Measurements from ENCODE around the gene LRRC28.

DNA sequence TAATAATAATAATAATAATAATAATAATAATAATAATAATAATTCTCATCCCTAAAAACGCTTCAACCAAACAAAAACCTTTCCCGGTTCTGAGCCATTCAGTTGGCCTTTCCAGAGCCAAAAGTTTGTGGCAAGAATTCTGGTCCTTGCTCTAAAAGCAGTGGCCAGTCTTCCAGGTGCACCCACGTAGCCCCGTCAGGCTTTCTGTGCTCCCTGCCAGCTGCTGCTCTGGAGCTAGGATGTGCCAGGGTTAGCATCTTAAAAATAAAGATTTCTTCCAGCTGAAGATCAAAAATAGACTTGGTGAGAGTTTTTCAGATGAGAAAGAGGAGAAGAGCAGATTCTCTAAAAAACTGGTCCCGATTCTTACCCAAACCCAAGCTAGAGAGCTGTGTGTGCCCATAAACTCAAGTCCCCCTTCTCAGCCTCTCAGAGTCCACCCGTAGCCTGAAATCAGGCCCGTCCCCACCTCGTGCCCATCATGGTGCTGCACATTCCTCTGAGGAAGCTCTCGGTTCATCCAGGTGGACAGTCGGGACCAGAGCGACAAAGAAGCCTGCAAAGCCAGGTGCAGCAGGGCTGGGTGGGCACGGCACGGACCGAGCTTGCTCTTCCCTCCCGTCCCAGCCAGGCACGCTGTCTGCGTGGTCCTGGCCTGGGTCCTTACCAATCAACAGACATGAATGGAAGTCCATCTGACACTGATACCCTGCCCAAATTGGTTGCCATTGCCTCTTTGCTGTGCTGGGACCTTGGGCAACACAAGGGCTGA lies 155.6 kb downstream of the LRRC28 start:
- TF ChIP-seq, protein P1, sequence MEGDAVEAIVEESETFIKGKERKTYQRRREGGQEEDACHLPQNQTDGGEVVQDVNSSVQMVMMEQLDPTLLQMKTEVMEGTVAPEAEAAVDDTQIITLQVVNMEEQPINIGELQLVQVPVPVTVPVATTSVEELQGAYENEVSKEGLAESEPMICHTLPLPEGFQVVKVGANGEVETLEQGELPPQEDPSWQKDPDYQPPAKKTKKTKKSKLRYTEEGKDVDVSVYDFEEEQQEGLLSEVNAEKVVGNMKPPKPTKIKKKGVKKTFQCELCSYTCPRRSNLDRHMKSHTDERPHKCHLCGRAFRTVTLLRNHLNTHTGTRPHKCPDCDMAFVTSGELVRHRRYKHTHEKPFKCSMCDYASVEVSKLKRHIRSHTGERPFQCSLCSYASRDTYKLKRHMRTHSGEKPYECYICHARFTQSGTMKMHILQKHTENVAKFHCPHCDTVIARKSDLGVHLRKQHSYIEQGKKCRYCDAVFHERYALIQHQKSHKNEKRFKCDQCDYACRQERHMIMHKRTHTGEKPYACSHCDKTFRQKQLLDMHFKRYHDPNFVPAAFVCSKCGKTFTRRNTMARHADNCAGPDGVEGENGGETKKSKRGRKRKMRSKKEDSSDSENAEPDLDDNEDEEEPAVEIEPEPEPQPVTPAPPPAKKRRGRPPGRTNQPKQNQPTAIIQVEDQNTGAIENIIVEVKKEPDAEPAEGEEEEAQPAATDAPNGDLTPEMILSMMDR (conservative IDR thresholded peaks at IDR 0.05 in 1 of 2, IDR thresholded peaks at IDR 0.05 in 1 of 2; ENCODE audit: low read depth in 1 of 2, low read length in 2 of 2): no peak
- TF ChIP-seq EZH2 (IDR thresholded peaks at IDR 0.05; ENCODE audit: low read length, missing control alignments): no peak
